ENCODE measurements around the gene ARL2.

- TF ChIP-seq CTCF (IDR thresholded peaks at IDR 0.05; ENCODE audit: low read length), result no peak
- TF ChIP-seq EZH2 (IDR thresholded peaks at IDR 0.05; ENCODE audit: borderline replicate concordance, low read length), result no peak
These were observed 7.0 kb downstream of the ARL2 start for GRCh38 chr11:65021003-65021402.
